HG02852 (cell line): ENCODE measurements around the gene SCCPDH.
"Not testable (repeated sequence)": the region's sequence is repeated elsewhere in the genome, so short reads cannot be mapped to it uniquely, and the experiment has no call there.

Experiments
- ATAC-seq: cut with Tn5 transposase; IDR thresholded peaks from one replicate; pipeline ENCODE4 v1.9.1; 2021; ENCODE audit warnings: mild to moderate bottlenecking, moderate library complexity; ENCODE audit not compliant: unreplicated experiment

The SCCPDH gene

GRCh38 chr1:246703581-246703980 lies 20.6 kb upstream of the SCCPDH start:
- ATAC-seq: no peak

DNA sequence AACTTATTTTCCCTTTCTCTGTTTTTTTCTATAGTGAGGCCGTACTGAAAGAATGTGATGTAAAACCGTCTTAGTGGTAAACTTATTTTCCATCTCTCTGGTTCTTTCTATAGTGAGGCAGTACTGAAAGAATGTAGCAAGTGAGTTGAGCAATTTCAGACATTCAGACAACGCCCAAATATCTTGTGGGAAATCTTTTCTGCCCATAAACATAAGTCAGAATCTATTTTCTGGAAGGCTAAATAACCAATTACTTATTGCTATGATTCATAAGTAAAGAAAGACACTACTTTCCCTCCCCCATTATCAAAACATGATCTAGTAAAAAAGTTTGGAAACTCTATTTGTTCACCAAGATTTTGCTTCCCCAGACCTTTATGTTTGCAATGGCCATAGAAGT lies 18.8 kb upstream of the SCCPDH start:
- ATAC-seq: no peak

- ATAC-seq: no peak
These were observed 16.0 kb upstream of the SCCPDH start for GRCh38 chr1:246708166-246708565.

GRCh38 chr1:246709196-246709595 lies 15.0 kb upstream of the SCCPDH start:
- ATAC-seq: no peak

- no peak for ATAC-seq
These were observed 14.4 kb upstream of the SCCPDH start for GRCh38 chr1:246709835-246710234.

DNA sequence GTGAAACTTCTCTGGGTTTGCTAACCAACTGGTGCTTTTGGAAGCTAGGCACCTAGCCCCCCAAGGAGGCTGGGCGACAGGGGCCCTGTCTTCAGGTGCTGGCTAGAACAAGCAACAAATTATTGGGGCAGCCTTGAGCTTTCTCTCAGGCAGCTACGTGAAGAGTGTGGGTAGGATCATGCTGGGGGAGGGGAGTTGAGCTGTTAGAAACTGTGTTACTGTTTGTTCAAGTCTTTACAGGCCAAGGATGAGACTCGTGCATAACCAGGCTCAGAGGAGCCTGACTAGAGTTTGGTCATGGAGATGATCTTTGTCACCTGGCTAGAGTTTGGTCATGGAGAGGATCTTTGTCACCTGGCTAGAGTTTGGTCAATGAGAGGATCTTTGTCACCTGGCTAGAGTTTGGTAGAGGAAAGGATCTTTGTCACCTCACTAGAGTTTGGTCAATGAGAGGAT lies 12.6 kb upstream of the SCCPDH start:
- no peak for ATAC-seq

DNA sequence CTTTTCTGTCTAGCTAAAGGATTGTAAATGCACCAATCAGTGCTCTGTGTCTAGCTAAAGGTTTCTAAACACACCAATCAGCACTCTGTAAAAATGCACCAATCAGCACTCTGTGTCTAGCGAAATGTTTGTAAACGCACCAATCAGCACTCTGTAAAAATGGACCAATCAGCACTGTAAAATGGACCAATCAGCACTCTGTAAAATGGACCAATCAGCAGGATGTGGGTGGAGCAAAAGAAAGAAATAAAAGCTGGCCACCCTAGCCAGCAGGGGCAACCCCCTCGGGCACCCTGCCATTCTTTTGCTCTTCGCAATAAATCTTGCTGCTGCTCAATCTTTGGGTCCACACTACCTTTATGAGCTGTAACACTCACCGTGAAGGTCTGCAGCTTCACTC lies 11.8 kb upstream of the SCCPDH start:
- ATAC-seq: not testable (repeated sequence)

GRCh38 chr1:246719361-246719760 lies 4.8 kb upstream of the SCCPDH start:
- ATAC-seq: not testable (repeated sequence)

- not testable (repeated sequence) for ATAC-seq
These were observed 3.4 kb upstream of the SCCPDH start for GRCh38 chr1:246720814-246721213.

GRCh38 chr1:246722720-246723119 lies 1.5 kb upstream of the SCCPDH start:
- no peak for ATAC-seq

GRCh38 chr1:246724731-246725095 lies 504 bp downstream of the SCCPDH start:
- peak; percentile 42 for ATAC-seq

- ATAC-seq: no peak
These were observed 982 bp downstream of the SCCPDH start for GRCh38 chr1:246725191-246725590.

DNA sequence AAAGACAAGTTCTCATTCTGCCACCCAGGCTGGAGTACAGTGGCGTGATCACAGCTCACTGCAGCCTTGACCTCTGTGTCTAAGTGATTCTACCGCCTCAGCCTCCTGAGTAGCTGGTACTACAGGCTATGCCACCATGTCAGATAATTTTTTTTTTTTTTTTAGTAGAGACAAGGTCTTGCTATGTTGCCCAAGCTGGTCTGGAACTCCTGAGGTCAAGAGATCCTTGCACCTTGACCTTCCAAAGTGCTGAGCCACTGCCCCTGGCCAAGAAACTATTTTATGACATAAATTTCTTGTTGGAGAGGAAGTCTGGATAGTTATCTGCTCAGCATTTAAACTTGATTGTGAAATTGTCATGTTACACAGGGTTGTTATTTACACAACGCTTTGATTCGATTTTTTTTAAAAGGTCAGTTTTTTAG lies 2.1 kb downstream of the SCCPDH start:
- ATAC-seq: no peak

DNA sequence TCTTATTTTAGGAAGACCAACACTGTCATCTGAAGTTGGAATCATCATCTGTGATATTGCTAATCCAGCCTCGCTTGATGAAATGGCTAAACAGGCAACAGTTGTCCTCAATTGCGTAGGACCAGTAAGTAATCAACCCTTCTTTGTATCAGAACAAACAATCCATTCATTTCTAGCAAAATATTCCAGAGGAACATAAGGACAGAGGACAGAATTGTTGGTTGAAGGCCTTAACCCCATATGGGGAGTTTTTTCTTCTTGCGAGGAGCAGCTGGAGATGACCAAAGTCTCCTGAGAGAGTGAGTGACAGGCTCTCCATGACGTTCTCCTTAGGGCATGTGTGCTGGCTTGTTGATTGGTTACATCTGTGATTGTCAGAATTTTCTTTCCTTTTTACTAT lies 2.7 kb downstream of the SCCPDH start:
- no peak for ATAC-seq

GRCh38 chr1:246727594-246727993 lies 3.4 kb downstream of the SCCPDH start:
- no peak for ATAC-seq

GRCh38 chr1:246728311-246728710 lies 4.1 kb downstream of the SCCPDH start:
- no peak for ATAC-seq

GRCh38 chr1:246729040-246729439 lies 4.8 kb downstream of the SCCPDH start:
- ATAC-seq: not testable (repeated sequence)

GRCh38 chr1:246730839-246731238 lies 6.6 kb downstream of the SCCPDH start:
- ATAC-seq: no peak

- not testable (repeated sequence) for ATAC-seq
These were observed 7.7 kb downstream of the SCCPDH start for GRCh38 chr1:246731873-246732272.

DNA sequence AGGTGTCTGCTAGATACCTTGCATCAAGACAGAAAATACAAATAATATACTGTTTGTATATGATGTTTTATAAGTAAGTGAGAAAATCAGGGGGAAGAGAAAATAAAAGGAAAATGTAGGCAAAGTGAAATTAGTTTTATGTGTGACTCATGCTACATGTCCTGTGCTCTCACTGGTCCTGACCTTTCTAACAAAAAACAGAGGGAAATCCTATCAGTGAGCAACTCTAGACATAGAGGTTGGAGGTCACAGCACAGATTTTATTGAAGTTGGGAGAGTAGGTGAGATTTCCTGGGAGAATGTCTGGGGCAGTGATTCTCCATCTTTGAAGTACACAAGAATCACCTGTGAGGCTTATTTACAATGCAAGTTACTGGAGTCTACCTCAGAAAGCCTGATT lies 9.5 kb downstream of the SCCPDH start:
- ATAC-seq: no peak

DNA sequence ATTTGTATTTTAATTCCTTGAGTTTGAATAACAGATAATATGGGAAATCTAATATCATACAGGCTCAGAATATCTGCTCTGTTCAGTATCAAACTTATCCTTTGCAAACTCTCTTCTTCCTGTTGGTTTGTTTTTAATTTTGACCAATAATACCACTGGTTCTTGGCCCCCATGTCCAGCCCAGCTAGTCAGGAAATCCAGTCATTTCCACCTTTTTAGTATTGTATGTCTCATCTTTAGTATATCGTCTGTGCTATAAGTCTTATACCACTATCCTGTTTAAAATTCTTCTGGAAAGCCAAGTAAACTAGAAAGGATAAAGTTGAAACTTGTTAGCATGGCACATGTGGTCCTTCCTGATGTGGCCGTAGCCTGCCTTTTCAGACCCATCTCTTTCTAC lies 10.7 kb downstream of the SCCPDH start:
- no peak for ATAC-seq

GRCh38 chr1:246735735-246736134 lies 11.5 kb downstream of the SCCPDH start:
- no peak for ATAC-seq

DNA sequence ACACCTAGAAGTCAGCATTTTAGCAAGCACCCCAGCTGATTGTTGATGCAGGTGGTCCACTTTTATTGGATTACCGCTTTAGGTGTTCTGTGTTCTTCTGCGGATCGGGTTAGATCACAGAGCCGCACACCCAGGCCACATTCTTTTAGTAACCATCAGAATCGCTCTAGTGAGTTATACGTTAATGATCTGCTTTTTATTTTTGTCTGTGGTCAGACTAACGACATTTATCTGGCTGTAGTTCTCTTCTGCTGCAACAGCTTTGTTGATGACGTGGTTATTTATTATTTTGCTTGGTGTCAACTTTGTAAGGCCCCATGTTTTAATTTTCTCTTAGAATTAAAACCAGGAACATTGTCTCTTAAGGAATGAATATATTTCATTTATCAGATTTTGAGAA lies 18.2 kb downstream of the SCCPDH start:
- no peak for ATAC-seq

- ATAC-seq: not testable (repeated sequence)
These were observed 21.9 kb downstream of the SCCPDH start for GRCh38 chr1:246746155-246746554.
